HG02763 (cell line): ENCODE measurements around the gene GRIN2C.

Source experiments
- ATAC-seq: cut with Tn5 transposase; IDR thresholded peaks from one replicate; pipeline ENCODE4 v1.9.1; 2021; ENCODE audit warnings: mild to moderate bottlenecking, moderate library complexity; ENCODE audit not compliant: unreplicated experiment

The GRIN2C gene

DNA sequence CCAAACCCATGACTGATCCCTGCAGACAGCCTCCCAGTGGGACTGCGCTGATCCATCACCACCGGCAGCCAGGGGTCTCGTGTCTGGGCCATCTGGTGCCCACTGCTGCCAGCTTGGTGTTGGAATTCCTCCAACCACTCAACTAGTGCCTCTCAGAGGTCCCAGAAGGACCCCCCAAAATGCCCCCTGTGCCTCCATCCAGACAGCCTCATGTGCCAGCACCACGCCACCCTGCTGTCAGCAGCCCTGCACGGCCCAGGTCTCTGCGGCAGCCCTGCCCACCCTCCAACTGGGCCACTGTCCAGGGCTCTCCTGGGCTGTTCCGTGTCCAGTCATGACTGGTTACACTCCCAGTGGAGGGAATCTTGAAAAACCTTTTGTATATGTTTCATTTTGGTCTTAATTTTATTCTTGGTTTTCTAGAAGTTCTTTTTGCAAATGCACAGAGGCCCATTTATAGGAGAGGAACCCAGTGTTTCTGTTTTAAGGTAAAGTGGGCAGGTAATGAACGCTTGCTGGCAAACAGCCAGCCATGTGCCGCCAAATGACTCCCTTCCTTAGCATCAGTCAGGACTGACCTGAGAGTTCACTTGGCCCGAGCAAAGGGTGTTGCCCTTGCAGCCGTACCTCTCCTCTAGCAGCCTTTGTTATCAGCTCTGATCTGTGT is 34.6 kb downstream of the GRIN2C start:
- ATAC-seq = no peak

- ATAC-seq = no peak
These were observed 36.7 kb downstream of the GRIN2C start for GRCh38 chr17:74822939-74823367.

DNA sequence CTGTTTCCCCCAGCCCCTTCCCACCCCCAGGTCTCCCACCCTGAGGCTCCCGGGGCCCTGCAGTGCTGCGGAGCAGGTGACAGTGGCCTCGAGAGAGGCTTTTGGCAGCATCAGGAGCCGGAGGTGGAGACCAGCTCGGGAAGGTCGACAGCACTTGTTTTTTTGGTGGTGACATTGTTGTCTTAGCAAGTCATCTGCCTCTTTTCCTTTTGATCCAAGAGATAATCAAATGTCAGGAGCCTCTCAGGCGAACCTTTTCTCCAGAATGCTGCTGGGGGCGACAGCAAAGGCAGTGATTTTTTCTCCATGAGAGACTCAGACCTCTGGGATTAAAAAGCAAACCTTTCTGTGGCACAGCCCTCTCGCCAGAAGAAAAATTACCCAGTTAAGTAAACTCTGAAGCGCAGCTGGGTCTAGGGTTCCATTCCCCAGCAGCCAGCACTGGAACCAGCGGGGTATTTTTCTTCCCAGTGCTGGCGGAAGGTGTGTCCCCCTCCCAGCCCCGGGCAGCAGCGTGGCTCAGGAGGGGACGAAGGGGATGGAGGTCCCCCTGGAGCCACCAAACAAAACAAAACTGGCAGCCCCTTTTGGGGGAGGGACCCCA is 37.2 kb downstream of the GRIN2C start:
- no peak for ATAC-seq

- no peak for ATAC-seq
These were observed 37.9 kb downstream of the GRIN2C start for GRCh38 chr17:74821655-74822334.

DNA sequence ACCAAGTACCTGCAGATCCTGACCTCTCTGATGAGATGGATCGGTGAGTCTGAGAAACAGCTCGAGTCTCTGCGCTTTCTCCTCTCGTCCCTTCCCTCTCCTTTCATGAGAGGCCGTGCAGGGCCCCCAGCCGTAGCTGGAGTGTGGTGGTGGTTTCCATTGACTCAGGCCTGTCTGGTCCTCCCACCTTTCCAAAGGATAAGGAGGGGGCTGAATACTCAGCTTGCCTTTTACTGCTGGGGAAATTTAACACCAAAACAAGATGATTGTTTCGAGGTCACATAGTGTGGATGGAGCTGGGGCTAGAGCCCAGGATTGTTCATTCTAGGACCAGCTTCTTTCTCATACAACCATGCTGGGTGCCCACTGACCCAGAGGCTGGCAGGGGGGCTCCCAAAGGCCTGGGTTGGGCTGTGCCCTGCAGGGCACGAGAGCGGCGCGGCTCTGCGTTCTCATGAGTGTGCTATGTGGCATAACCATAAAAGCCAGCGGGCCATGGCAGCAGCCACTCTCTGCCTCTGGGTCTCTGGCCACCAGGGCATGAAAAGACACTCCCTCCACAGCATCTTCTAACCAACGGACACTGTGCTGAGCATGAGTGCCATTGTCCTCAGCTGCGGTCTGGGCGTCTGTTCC is 39.8 kb downstream of the GRIN2C start:
- ATAC-seq = no peak

- no peak for ATAC-seq
These were observed 41.3 kb downstream of the GRIN2C start for GRCh38 chr17:74818291-74818938.

DNA sequence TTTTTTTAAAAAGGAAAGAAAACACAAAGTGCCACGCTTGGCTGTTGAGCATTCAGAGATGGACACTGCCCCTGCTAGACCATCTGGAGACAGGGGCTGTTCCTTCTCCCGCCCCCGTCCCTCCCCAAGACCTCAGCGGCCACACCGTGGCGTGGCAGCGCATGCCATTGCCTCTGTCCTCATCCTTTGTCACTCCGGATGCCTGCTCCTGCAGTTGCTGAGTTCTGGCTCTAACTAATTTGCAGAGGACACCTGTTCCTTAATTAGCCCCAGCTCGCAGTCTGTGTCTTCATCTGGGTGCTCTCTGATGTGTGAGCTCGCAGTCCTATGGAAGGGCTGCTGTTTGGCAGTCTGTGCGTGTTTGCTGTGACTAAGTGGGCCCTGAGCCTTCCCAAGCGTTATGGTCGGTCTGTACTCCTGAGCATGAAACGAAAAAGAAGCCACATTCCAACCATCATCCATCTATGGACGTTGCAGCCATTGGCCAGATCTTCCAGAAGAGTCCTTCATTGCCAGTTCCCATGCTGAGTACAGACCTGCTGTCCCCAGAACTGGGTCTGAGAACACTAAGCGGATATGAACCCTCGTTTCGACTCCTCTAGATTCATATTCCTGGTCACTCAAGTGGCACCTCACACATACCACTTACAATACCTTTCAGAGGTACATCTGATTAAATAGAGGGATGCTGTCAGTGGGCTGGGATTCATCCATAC is 42.6 kb downstream of the GRIN2C start:
- ATAC-seq = no peak

- no peak for ATAC-seq
These were observed 43.9 kb downstream of the GRIN2C start for GRCh38 chr17:74815550-74816370.

GRCh38 chr17:74815067-74815466 is 44.6 kb downstream of the GRIN2C start:
- ATAC-seq = no peak

DNA sequence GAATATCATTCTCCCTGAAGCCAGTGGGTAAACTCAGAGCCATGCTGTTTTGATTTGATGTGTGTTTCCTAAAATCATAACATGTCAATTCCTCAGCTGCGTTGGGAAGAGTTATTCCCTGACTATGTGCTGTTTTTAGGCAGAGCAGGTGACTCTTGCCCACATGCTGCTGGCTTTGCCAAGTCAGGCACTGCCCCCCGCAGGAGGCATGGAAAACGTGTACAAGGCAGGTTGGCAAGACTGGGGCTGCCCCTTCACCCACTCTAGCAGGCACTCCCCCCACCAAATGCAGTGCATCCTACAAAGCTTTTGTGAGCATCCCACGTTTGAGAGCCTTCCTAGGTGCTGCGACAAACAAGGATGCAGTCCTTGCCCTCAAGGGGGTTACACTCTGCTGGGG is 45.2 kb downstream of the GRIN2C start:
- ATAC-seq = no peak

- ATAC-seq = no peak
These were observed 47.3 kb downstream of the GRIN2C start for GRCh38 chr17:74812109-74813009.

DNA sequence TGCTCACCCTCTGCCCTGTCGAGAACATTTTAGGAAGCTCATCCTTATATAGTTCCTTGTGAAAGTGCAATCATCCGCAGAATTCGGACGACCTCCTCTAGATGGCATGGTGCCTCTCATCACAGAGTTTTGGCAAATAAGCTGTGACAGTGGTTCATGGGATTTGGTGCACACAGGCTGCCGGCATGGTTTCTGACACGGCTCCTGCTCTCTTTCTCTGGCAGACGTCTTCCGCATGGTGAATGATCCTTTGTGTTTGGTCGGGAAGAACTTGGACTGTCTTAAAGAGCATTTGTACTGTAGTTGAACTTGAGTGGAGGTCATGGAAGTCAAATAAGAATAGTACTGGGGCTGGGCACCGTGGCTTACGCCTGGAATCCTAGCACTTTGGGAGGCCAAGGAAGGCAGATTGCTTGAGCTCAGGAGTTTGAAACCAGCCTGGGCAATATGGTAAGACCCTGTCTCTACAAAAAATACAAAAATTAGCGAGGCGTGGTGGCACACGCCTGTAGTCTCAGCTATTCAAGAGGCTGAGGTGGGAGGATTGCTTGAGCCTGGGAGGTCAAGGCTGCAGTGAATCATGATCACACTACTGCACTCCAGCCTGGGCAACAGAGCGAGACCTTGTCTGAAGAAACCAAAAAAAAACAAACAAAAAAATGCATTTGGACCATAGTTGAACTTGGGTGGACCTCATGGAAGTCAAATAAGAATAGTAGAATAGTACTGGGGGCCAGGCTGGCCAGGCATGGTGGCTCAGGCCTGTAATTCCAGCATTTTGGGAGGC is 48.8 kb downstream of the GRIN2C start:
- no peak for ATAC-seq

- no peak for ATAC-seq
These were observed 50.8 kb downstream of the GRIN2C start for GRCh38 chr17:74808714-74809430.

DNA sequence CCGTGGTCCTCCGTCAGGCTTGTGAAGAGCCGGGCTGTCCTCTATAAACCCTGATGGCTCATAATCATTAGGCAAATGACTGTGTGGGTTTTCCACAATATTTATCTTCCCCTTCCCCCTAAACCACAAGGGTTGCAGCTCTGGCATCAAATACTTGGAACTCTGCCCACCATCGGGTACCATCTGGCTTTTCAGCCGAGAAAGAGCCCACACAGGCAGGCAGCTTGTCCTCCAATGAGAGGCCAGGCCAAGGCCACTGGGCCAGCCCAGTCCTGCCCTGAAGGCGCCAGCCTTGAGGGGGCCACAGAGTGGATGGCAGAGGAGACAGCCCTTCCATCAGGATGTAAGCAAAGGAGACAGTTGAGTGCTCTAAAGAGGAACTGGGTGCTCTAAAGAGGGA is 51.8 kb downstream of the GRIN2C start:
- no peak for ATAC-seq

- ATAC-seq = no peak
These were observed 52.2 kb downstream of the GRIN2C start for GRCh38 chr17:74807441-74807840.

- ATAC-seq = no peak
These were observed 53.4 kb downstream of the GRIN2C start for GRCh38 chr17:74806334-74806733.

GRCh38 chr17:74805591-74805991 is 54.1 kb downstream of the GRIN2C start:
- no peak for ATAC-seq
